Suprapubic skin (tissue), 4 donors: ENCODE results near the gene FAHD2A. TPM values are rescaled to one million over a fixed set of nuclear protein-coding genes. Genes with fewer than 3 reads are reported as not detected.

Experiments
- DNase-seq, 2 donors: peaks; one replicate each; pipeline ENCODE4 v3.0.0-alpha.2; 2019; ENCODE audit warnings: low spot score in 2 of 2
- H3K27ac ChIP-seq: fragments of 200-600 bp; sonication (generic); one replicate; pipeline ENCODE4 v1.5.1; 2019
- H3K27me3 ChIP-seq: fragments of 200-600 bp; sonication (generic); one replicate; pipeline ENCODE4 v1.5.1; 2019
- H3K36me3 ChIP-seq: fragments of 200-600 bp; sonication (generic); one replicate; pipeline ENCODE4 v1.5.1; 2019
- H3K4me1 ChIP-seq: fragments of 200-600 bp; sonication (generic); one replicate; pipeline ENCODE4 v1.5.1; 2019
- H3K4me3 ChIP-seq: fragments of 200-600 bp; sonication (generic); one replicate; pipeline ENCODE4 v1.5.1; 2019; ENCODE audit warnings: mild to moderate bottlenecking
- H3K9me3 ChIP-seq: fragments of 200-600 bp; sonication (generic); one replicate; pipeline ENCODE4 v1.5.1; 2019
- CTCF ChIP-seq, 2 donors: fragments of 200-600 bp in 1 of 2; fragments of 450-650 bp in 1 of 2; sonication (generic) in 1 of 2; IDR thresholded peaks; one replicate each; pipeline ENCODE4 v1.5.1; 2016 to 2019; ENCODE audit warnings: antibody characterized with exemption in 2 of 2, mild to moderate bottlenecking in 1 of 2, moderate library complexity in 1 of 2
- EP300 ChIP-seq: sonication (generic); formaldehyde crosslinking; IDR thresholded peaks from one replicate; pipeline ENCODE4 v1.6.1; 2017; ENCODE audit warnings: antibody characterized with exemption
- POLR2A ChIP-seq, 2 donors: fragments of 450-650 bp; IDR thresholded peaks; one replicate each; pipeline ENCODE4 v1.6.1; 2017; ENCODE audit warnings: antibody characterized with exemption in 2 of 2, mild to moderate bottlenecking in 2 of 2, moderate library complexity in 2 of 2
- POLR2AphosphoS5 ChIP-seq, 3 donors: sonication (generic); formaldehyde crosslinking; IDR thresholded peaks; one replicate each; pipeline ENCODE4 v1.6.1; 2017; ENCODE audit warnings: antibody characterized with exemption in 3 of 3
- WGBS: methylation state at CpG from one replicate; pipeline ENCODE4 v1.1.5; 2018; 5-methylcytosine and 5-hydroxymethylcytosine counted together
- total RNA-seq, 4 donors: library from RNA; depleted of rRNA; stranded (reverse); fragments of >200 nt; gene quantifications; one replicate each; pipeline ENCODE4 v1.1.0, GENCODE V29; 2016

FAHD2A gene
- total RNA-seq, 4 donors from 2014 or later: 16.4 to 52.5 (median 26.9) TPM

DNA sequence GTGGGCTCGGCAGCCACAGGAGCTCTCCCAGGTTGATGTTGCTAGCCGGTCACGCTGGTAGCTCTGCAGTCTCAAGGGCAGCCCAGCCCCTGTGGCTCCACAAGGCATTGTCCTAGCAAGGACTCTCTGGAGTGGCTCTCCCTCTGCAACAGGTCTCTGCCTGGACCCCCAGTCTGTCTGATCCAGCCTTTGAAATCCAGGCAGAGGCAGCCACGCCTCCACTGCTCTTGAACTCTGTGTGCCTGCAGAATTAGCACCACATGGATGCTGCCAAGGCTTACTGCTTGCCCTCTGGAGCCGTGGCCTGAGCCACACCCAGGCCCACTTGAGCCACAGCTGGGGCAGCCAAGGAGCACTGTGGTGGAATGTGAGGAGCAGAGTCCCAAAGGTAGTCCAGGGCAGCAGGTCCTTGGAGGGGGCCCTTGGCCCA, 43.0 kb upstream of the FAHD2A start:
- TF ChIP-seq POLR2AphosphoS5 (IDR thresholded peaks at IDR 0.05): no peak
- no peak for TF ChIP-seq CTCF (IDR thresholded peaks at IDR 0.05)
- TF ChIP-seq EP300: no peak
- TF ChIP-seq POLR2A (IDR thresholded peaks at IDR 0.05): no peak
- Histone ChIP-seq H3K36me3 (no peaks in the 10 kb centered on the region), H3K4me3 (no peak overlapping the region), H3K27ac (no peak overlapping the region), H3K9me3 (no peaks in the 10 kb centered on the region), H3K27me3 (no peaks in the 10 kb centered on the region), H3K4me1 (peaks cover 6% of the 10 kb centered on the region)
- DNase-seq: peak in 1 of 2 donors; percentile 59
- WGBS: no CpG with 5 or more reads among the region's 5 CpGs

- Histone ChIP-seq H3K4me1 (peaks cover 6% of the 10 kb centered on the region), H3K27me3 (no peaks in the 10 kb centered on the region), H3K27ac (no peak overlapping the region), H3K4me3 (no peak overlapping the region), H3K36me3 (no peaks in the 10 kb centered on the region), H3K9me3 (no peaks in the 10 kb centered on the region)
- 52% methylated on average over 9 of the region's 9 CpGs for WGBS
- peak; percentile 42 to 61 for DNase-seq
- no peak for TF ChIP-seq CTCF (IDR thresholded peaks at IDR 0.05)
- no peak for TF ChIP-seq POLR2A (IDR thresholded peaks at IDR 0.05)
- TF ChIP-seq POLR2AphosphoS5 (IDR thresholded peaks at IDR 0.05): no peak
- no peak for TF ChIP-seq EP300
These were observed 41.1 kb upstream of the FAHD2A start for GRCh38 chr2:95361216-95361980.

- Histone ChIP-seq H3K27me3 (no peaks in the 10 kb centered on the region), H3K27ac (no peak overlapping the region), H3K4me3 (no peak overlapping the region), H3K9me3 (no peaks in the 10 kb centered on the region), H3K4me1 (peaks cover 6% of the 10 kb centered on the region), H3K36me3 (no peaks in the 10 kb centered on the region)
- TF ChIP-seq POLR2AphosphoS5 (IDR thresholded peaks at IDR 0.05) (no peak), POLR2A (IDR thresholded peaks at IDR 0.05) (no peak), EP300 (no peak), CTCF (IDR thresholded peaks at IDR 0.05) (no peak)
- 84% methylated on average over 7 of the region's 9 CpGs for WGBS
- DNase-seq: peak; percentile 13 to 34
These were observed 40.0 kb upstream of the FAHD2A start for GRCh38 chr2:95362486-95362885.

GRCh38 chr2:95366514-95366913, 36.0 kb upstream of the FAHD2A start:
- WGBS: 83% methylated on average over 6 of the region's 6 CpGs
- Histone ChIP-seq H3K36me3 (no peaks in the 10 kb centered on the region), H3K4me3 (no peak overlapping the region), H3K9me3 (no peaks in the 10 kb centered on the region), H3K27ac (no peak overlapping the region), H3K27me3 (no peaks in the 10 kb centered on the region), H3K4me1 (no peaks in the 10 kb centered on the region)
- DNase-seq: no peak
- TF ChIP-seq POLR2A (IDR thresholded peaks at IDR 0.05) (no peak), EP300 (no peak), POLR2AphosphoS5 (IDR thresholded peaks at IDR 0.05) (no peak), CTCF (IDR thresholded peaks at IDR 0.05) (no peak)

- Histone ChIP-seq H3K4me1 (no peaks in the 10 kb centered on the region), H3K27me3 (no peaks in the 10 kb centered on the region), H3K4me3 (no peak overlapping the region), H3K27ac (no peak overlapping the region), H3K36me3 (peaks cover 9% of the 10 kb centered on the region), H3K9me3 (no peaks in the 10 kb centered on the region)
- TF ChIP-seq POLR2AphosphoS5 (IDR thresholded peaks at IDR 0.05) (no peak), CTCF (IDR thresholded peaks at IDR 0.05) (no peak), EP300 (no peak), POLR2A (IDR thresholded peaks at IDR 0.05) (no peak)
- WGBS: 89% methylated on average over 8 of the region's 8 CpGs
- peak in 1 of 2 donors; percentile 34 for DNase-seq
These were observed 30.2 kb upstream of the FAHD2A start for GRCh38 chr2:95372216-95372829.
